ENCODE data around the gene TNS3. TPM values are rescaled to one million over a fixed set of nuclear protein-coding genes. Genes with fewer than 3 reads are reported as not detected.

Gene TNS3
- total and polyA plus RNA-seq, 2 donors (not counting 3 experiments of a cell fraction or from before 2014, with no cell fraction given), result 10.4 to 45.1 TPM

DNA sequence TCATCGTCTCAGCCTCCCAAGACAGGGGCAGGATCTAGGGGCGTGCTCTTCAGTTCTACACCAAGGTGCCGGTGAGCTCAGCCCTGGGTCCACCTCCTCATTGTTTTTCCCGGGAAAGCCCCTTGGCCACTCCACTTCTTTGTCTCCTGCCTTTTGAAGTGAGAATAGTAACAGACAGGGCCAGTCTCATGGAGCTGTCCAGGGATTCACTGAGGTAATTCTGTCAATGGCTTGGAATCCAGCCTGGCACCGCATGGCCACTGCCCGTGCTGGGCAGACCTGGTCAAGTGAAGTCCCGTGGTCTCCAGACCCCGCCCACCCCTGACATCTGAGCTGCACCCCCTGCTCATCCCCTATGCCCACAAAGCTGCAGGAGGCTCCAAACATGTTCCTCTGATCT is 138.9 kb downstream of the TNS3 start:
- Histone ChIP-seq H3K9me1 (replicated peaks; ENCODE audit: control insufficient read depth, extremely low read depth, insufficient read depth, low read length) (no peaks in the 10 kb centered on the region), H3K27ac (ENCODE audit: insufficient read depth, low read depth, low read length) (no peak overlapping the region), H4K20me1 (replicated peaks; ENCODE audit: control insufficient read depth, extremely low read depth, insufficient read depth, low read length) (no peaks in the 10 kb centered on the region), H3K36me3 (ENCODE audit: control insufficient read depth in 2 of 2, extremely low read depth in 1 of 2, insufficient read depth in 2 of 2, low read length in 2 of 2) (peaks cover 0 to 2% of the 10 kb centered on the region in 2 experiments), H2AFZ (ENCODE audit: low read depth, low read length) (no peak overlapping the region), H3K9me3 (replicated peaks; ENCODE audit: control insufficient read depth, insufficient read depth, low read length) (no peaks in the 10 kb centered on the region), H3K9ac (replicated peaks; ENCODE audit: extremely low read depth, insufficient read depth, low read length) (no peak overlapping the region), H3K79me2 (ENCODE audit: control insufficient read depth, insufficient read depth, low read length) (peaks cover 43% of the 10 kb centered on the region), H3K4me1 (ENCODE audit: control insufficient read depth, extremely low read depth, insufficient read depth, low read length) (no peaks in the 10 kb centered on the region), H3K4me3 (replicated peaks in 1 of 3; ENCODE audit: insufficient read depth in 1 of 3, low read depth in 1 of 3, low read length in 3 of 3) (no peak overlapping the region), H3K4me2 (ENCODE audit: insufficient read depth, low read length) (no peak overlapping the region), H3K27me3 (ENCODE audit: control insufficient read depth in 2 of 2, insufficient read depth in 2 of 2, low read length in 2 of 2) (no peaks in the 10 kb centered on the region)
- no TSS peak for BruUV-seq (replicated peaks)
- no peak for DNase-seq (ENCODE audit: low read depth, low spot score)
- dilution Hi-C loops (cut with MboI; ENCODE audit: extremely low pct_ligation_motif_present, low sequenced_read_pairs), result no loop called here
- CTCF ChIA-PET, result interaction anchor here (1.4 to 4.3 kb wide), 3 partner anchors 177 to 376 kb away, joined by 3 to 28 read pairs (median 5); no protein-coding TSS in a partner anchor
- intact Hi-C loops (cut with micrococcal nuclease), result no loop called here
- POLR2A ChIA-PET, result no interaction called here
- FAIRE-seq, result no peak
- TF ChIP-seq, protein P1, sequence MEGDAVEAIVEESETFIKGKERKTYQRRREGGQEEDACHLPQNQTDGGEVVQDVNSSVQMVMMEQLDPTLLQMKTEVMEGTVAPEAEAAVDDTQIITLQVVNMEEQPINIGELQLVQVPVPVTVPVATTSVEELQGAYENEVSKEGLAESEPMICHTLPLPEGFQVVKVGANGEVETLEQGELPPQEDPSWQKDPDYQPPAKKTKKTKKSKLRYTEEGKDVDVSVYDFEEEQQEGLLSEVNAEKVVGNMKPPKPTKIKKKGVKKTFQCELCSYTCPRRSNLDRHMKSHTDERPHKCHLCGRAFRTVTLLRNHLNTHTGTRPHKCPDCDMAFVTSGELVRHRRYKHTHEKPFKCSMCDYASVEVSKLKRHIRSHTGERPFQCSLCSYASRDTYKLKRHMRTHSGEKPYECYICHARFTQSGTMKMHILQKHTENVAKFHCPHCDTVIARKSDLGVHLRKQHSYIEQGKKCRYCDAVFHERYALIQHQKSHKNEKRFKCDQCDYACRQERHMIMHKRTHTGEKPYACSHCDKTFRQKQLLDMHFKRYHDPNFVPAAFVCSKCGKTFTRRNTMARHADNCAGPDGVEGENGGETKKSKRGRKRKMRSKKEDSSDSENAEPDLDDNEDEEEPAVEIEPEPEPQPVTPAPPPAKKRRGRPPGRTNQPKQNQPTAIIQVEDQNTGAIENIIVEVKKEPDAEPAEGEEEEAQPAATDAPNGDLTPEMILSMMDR (IDR thresholded peaks at IDR 0.05; ENCODE audit: extremely low read depth in 1 of 2, insufficient read depth in 1 of 2, low read depth in 1 of 2, low read length in 2 of 2), result no peak
- TF ChIP-seq FOS (IDR thresholded peaks at IDR 0.05; ENCODE audit: borderline replicate concordance, insufficient read depth, low read length) (no peak), POLR2A (IDR thresholded peaks at IDR 0.05; ENCODE audit: low read depth, low read length) (no peak), GATA2 (IDR thresholded peaks at IDR 0.05; ENCODE audit: insufficient read depth, insufficient read length, low read depth, low read length) (no peak)
- TF ChIP-seq, protein P2, sequence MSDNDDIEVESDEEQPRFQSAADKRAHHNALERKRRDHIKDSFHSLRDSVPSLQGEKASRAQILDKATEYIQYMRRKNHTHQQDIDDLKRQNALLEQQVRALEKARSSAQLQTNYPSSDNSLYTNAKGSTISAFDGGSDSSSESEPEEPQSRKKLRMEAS (IDR thresholded peaks at IDR 0.05; ENCODE audit: insufficient read depth, insufficient read length), result no peak

DNA sequence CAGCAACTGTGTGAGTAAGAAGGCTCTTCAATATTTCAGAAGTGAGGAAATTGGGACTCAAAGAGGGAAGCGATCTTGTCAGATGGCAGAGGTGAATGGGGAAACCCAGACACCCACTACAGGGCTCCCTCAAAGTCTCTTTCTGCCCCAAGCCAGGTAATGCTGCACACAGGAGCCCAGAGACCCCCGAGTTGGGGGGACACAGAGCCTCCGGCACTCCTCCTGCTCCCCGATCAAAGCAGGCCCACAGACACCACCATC is 139.4 kb downstream of the TNS3 start:
- CTCF ChIA-PET, result interaction anchor here (1.4 to 4.3 kb wide), 3 partner anchors 176 to 377 kb away, joined by 3 to 28 read pairs (median 5); no protein-coding TSS in a partner anchor
- H3K9ac ChIP-seq (replicated peaks; ENCODE audit: extremely low read depth, insufficient read depth, low read length), result no peak overlapping the region

More for the DNA sequence above, 139.4 kb downstream of the TNS3 start:
- no peak overlapping the region for H3K4me2 ChIP-seq (ENCODE audit: insufficient read depth, low read length)
- peaks cover 38% of the 10 kb centered on the region for H3K79me2 ChIP-seq (ENCODE audit: control insufficient read depth, insufficient read depth, low read length)
- dilution Hi-C loops (cut with MboI; ENCODE audit: extremely low pct_ligation_motif_present, low sequenced_read_pairs), result no loop called here
- no peak for TF ChIP-seq MYC (IDR thresholded peaks at IDR 0.05; ENCODE audit: low read depth, low read length)
- TF ChIP-seq POLR2A (IDR thresholded peaks at IDR 0.05; ENCODE audit: low read depth, low read length), result no peak
- TF ChIP-seq, protein P1 (IDR thresholded peaks at IDR 0.05; ENCODE audit: extremely low read depth in 1 of 2, insufficient read depth in 1 of 2, low read depth in 1 of 2, low read length in 2 of 2), result no peak
- TF ChIP-seq, protein P2 (IDR thresholded peaks at IDR 0.05; ENCODE audit: insufficient read depth, insufficient read length), result no peak
- TF ChIP-seq FOS (IDR thresholded peaks at IDR 0.05; ENCODE audit: borderline replicate concordance, insufficient read depth, low read length), result no peak
- TF ChIP-seq GATA2 (IDR thresholded peaks at IDR 0.05; ENCODE audit: insufficient read depth, insufficient read length, low read depth, low read length), result no peak
- TF ChIP-seq POLR2AphosphoS5 (IDR thresholded peaks at IDR 0.05; ENCODE audit: insufficient read depth, low read depth, low read length), result no peak
- no peak for TF ChIP-seq JUN (IDR thresholded peaks at IDR 0.05; ENCODE audit: borderline replicate concordance, insufficient read depth, insufficient read length, low read depth)
- no peak for TF ChIP-seq EZH2 (IDR thresholded peaks at IDR 0.05; ENCODE audit: borderline replicate concordance, low read depth, low read length, severe bottlenecking)
- no peaks in the 10 kb centered on the region for H4K20me1 ChIP-seq (replicated peaks; ENCODE audit: control insufficient read depth, extremely low read depth, insufficient read depth, low read length)
- H3K4me1 ChIP-seq (ENCODE audit: control insufficient read depth, extremely low read depth, insufficient read depth, low read length), result no peaks in the 10 kb centered on the region
- H3K27ac ChIP-seq (ENCODE audit: insufficient read depth, low read depth, low read length), result no peak overlapping the region
- FAIRE-seq (no peak), DNase-seq (ENCODE audit: low read depth, low spot score) (no peak)
- H3K9me3 ChIP-seq (replicated peaks; ENCODE audit: control insufficient read depth, insufficient read depth, low read length), result no peaks in the 10 kb centered on the region
- POLR2A ChIA-PET, result no interaction called here
- intact Hi-C loops (cut with micrococcal nuclease), result no loop called here
- no peak overlapping the region for H2AFZ ChIP-seq (ENCODE audit: low read depth, low read length)
- no peaks in the 10 kb centered on the region for H3K9me1 ChIP-seq (replicated peaks; ENCODE audit: control insufficient read depth, extremely low read depth, insufficient read depth, low read length)
- no peak overlapping the region for H3K4me3 ChIP-seq (replicated peaks in 1 of 3; ENCODE audit: insufficient read depth in 1 of 3, low read depth in 1 of 3, low read length in 3 of 3)
- BruUV-seq (replicated peaks), result no TSS peak
- no peaks in the 10 kb centered on the region for H3K27me3 ChIP-seq (ENCODE audit: control insufficient read depth in 2 of 2, insufficient read depth in 2 of 2, low read length in 2 of 2)
- H3K36me3 ChIP-seq (ENCODE audit: control insufficient read depth in 2 of 2, extremely low read depth in 1 of 2, insufficient read depth in 2 of 2, low read length in 2 of 2), result peaks cover 0 to 2% of the 10 kb centered on the region in 2 experiments

Measured in endothelial cell of umbilical vein (primary cell).